ENCODE measurements around the gene MSRB3. TPM values are rescaled to one million over a fixed set of nuclear protein-coding genes. Genes with fewer than 3 reads are reported as not detected.

The MSRB3 gene
- total and polyA plus RNA-seq, 2 of the 4 experiments (the other 2 are of a cell fraction) = 31.7 to 35.7 TPM

DNA sequence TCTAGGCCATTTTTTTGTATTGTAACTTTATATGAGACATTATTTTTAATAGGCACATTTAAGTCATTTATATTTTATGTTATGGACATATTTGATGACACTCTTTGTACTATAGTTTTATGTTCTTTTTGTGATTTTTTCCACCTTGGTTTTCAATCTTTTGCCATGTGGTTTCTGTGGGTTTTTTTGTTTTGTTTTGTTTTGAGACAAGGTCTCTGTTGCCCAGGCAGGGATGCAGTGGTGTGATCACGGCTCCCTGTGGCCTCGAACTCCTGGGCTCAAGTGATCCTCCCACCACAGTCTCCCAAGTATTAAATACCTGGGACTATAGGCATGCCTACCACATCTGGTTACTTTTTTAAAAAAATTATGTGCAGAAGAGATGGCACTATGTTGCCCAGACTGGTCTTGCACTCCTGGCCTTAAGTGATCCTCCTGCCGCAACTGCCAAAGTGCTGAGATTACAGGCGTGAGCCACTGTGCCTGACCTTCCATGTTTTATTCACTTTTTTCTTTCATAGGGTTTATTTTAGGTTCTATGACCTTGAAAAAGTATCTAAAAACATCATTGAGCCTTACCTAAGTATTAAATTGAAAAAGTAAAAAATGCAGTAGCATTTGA lies 16.3 kb downstream of the MSRB3 start:
- Histone ChIP-seq H4K20me1 (ENCODE audit: insufficient read depth, low read length) (peaks cover 72% of the 10 kb centered on the region), H3K4ac (ENCODE audit: low read depth, low read length) (no peak overlapping the region), H3K4me2 (ENCODE audit: low read depth, low read length) (no peak overlapping the region), H2AK9ac (replicated peaks; ENCODE audit: low read depth, low read length, poor library complexity) (no peak overlapping the region), H3K36me3 (ENCODE audit: control insufficient read depth, insufficient read depth, low read length) (no peaks in the 10 kb centered on the region; the same call in 1 of the 2 replicates), H3K18ac (ENCODE audit: low read depth, low read length) (no peak overlapping the region), H3K27ac (ENCODE audit: insufficient read depth, low read length) (no peak overlapping the region), H3K9me1 (ENCODE audit: insufficient read depth, low read length) (peaks cover 12% of the 10 kb centered on the region), H2AK5ac (ENCODE audit: low read depth, low read length) (no peak overlapping the region), H2BK5ac (ENCODE audit: low read depth, low read length, poor library complexity, severe bottlenecking) (no peak overlapping the region), H2BK15ac (ENCODE audit: low read depth, low read length) (no peak overlapping the region), H3K9me3 (ENCODE audit: control insufficient read depth, insufficient read depth, low read length) (no peaks in the 10 kb centered on the region), H4K91ac (ENCODE audit: insufficient read depth, low read depth, low read length) (no peak overlapping the region), H3K27me3 (ENCODE audit: control insufficient read depth, insufficient read depth, low read length) (no peaks in the 10 kb centered on the region), H2AFZ (replicated peaks; ENCODE audit: low read length, poor library complexity) (no peak overlapping the region), H3K4me3 (ENCODE audit: insufficient read depth, low read depth, low read length) (no peak overlapping the region), H3K14ac (replicated peaks; ENCODE audit: low read depth, low read length) (no peak overlapping the region), H4K8ac (ENCODE audit: low read depth in 2 of 2, low read length in 2 of 2) (no peak overlapping the region), H4K5ac (ENCODE audit: low read depth, low read length) (no peak overlapping the region), H2BK120ac (ENCODE audit: low read depth, low read length) (no peak overlapping the region), H3K23ac (ENCODE audit: low read depth, low read length) (no peak overlapping the region), H3K9ac (ENCODE audit: low read depth, low read length) (no peak overlapping the region), H3K4me1 (ENCODE audit: control insufficient read depth, insufficient read depth, low read length) (peaks cover 2% of the 10 kb centered on the region; the same call in 1 of the 2 replicates), H3K56ac (ENCODE audit: extremely low read depth, insufficient read depth, low read length) (no peak overlapping the region), H2BK20ac (ENCODE audit: low read depth, low read length) (no peak overlapping the region), H3K79me1 (ENCODE audit: low read depth in 1 of 2, low read length in 2 of 2) (peaks cover 19 to 71% of the 10 kb centered on the region in 2 experiments)
- in situ Hi-C loops (cut with MboI; ENCODE audit: low sequenced_read_pairs) (loop anchor here (25.0 kb wide), 1 partner anchor 1118 kb away; no protein-coding TSS in a partner anchor), intact Hi-C loops (cut with micrococcal nuclease) (no loop called here), dilution Hi-C loops (cut with HindIII; ENCODE audit: low sequenced_read_pairs, unreplicated experiment) (no loop called here)
- BruUV-seq (replicated peaks) = no TSS peak
- ChIA-PET POLR2A (ENCODE audit: unreplicated experiment) (no interaction called here), CTCF (interaction anchor here (0.9 kb wide), 1 partner anchor 9 kb away, joined by 3 read pairs; no protein-coding TSS in a partner anchor)
- DNase-seq = no peak
- ATAC-seq (ENCODE audit: low read depth) = no peak
- TF ChIP-seq BHLHE40 (IDR thresholded peaks at IDR 0.05; ENCODE audit: low read depth, low read length) = no peak
- TF ChIP-seq RCOR1 (IDR thresholded peaks at IDR 0.05; ENCODE audit: insufficient replicate concordance, low read length) = no peak
- no peak for TF ChIP-seq CHD1 (IDR thresholded peaks at IDR 0.05; ENCODE audit: low read depth, low read length)
- TF ChIP-seq, protein P1, sequence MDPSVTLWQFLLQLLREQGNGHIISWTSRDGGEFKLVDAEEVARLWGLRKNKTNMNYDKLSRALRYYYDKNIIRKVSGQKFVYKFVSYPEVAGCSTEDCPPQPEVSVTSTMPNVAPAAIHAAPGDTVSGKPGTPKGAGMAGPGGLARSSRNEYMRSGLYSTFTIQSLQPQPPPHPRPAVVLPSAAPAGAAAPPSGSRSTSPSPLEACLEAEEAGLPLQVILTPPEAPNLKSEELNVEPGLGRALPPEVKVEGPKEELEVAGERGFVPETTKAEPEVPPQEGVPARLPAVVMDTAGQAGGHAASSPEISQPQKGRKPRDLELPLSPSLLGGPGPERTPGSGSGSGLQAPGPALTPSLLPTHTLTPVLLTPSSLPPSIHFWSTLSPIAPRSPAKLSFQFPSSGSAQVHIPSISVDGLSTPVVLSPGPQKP (IDR thresholded peaks at IDR 0.05; ENCODE audit: borderline replicate concordance, low read depth, low read length) = no peak
- TF ChIP-seq NFE2L2 (IDR thresholded peaks at IDR 0.05; ENCODE audit: low read depth, low read length) = no peak
- TF ChIP-seq, protein P2, sequence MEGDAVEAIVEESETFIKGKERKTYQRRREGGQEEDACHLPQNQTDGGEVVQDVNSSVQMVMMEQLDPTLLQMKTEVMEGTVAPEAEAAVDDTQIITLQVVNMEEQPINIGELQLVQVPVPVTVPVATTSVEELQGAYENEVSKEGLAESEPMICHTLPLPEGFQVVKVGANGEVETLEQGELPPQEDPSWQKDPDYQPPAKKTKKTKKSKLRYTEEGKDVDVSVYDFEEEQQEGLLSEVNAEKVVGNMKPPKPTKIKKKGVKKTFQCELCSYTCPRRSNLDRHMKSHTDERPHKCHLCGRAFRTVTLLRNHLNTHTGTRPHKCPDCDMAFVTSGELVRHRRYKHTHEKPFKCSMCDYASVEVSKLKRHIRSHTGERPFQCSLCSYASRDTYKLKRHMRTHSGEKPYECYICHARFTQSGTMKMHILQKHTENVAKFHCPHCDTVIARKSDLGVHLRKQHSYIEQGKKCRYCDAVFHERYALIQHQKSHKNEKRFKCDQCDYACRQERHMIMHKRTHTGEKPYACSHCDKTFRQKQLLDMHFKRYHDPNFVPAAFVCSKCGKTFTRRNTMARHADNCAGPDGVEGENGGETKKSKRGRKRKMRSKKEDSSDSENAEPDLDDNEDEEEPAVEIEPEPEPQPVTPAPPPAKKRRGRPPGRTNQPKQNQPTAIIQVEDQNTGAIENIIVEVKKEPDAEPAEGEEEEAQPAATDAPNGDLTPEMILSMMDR (conservative IDR thresholded peaks at IDR 0.05; ENCODE audit: low read depth, low read length) = no peak
- TF ChIP-seq MAFK (IDR thresholded peaks at IDR 0.05; ENCODE audit: low read depth, low read length) = no peak
- no peak for TF ChIP-seq FOS (IDR thresholded peaks at IDR 0.05; ENCODE audit: low read depth, low read length)
- no peak for TF ChIP-seq SMC3 (IDR thresholded peaks at IDR 0.05; ENCODE audit: low read depth, low read length)
- no peak for TF ChIP-seq CEBPB (IDR thresholded peaks at IDR 0.05; ENCODE audit: low read depth, low read length)
- TF ChIP-seq POLR2A (IDR thresholded peaks at IDR 0.05; ENCODE audit: low read depth, low read length) = no peak
- TF ChIP-seq MXI1 (IDR thresholded peaks at IDR 0.05; ENCODE audit: borderline replicate concordance, low read depth, low read length) = no peak
- TF ChIP-seq MAZ (IDR thresholded peaks at IDR 0.05; ENCODE audit: borderline replicate concordance, low read depth, low read length) = no peak
- TF ChIP-seq RAD21 (IDR thresholded peaks at IDR 0.05; ENCODE audit: low read length) = no peak
- no peak for TF ChIP-seq RFX5 (IDR thresholded peaks at IDR 0.05; ENCODE audit: low read depth, low read length)
- TF ChIP-seq, protein P3, sequence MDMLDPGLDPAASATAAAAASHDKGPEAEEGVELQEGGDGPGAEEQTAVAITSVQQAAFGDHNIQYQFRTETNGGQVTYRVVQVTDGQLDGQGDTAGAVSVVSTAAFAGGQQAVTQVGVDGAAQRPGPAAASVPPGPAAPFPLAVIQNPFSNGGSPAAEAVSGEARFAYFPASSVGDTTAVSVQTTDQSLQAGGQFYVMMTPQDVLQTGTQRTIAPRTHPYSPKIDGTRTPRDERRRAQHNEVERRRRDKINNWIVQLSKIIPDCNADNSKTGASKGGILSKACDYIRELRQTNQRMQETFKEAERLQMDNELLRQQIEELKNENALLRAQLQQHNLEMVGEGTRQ (IDR thresholded peaks at IDR 0.05; ENCODE audit: low read depth, low read length) = no peak
- WGBS, 2 experiments (ENCODE audit: extremely low coverage in 2 of 2, insufficient read length in 1 of 2) = no CpG with 5 or more reads among the region's 4 CpGs

All from IMR-90 (cell line).